Left ventricle myocardium inferior (tissue), 1 donor: ENCODE data around the gene TMEM106C. TPM values are rescaled to one million over a fixed set of nuclear protein-coding genes. Genes with fewer than 3 reads are reported as not detected.
A peak's percentile ranks its signal among the peaks of the same experiment; 100 is the strongest.

Source experiments
- DNase-seq: peaks from one replicate; pipeline ENCODE4 v3.0.0-alpha.2; 2020
- H3K27ac ChIP-seq: fragments of 200-600 bp; replicated peaks from 2 replicates; pipeline ENCODE4 v1.8.0; 2021
- H3K27me3 ChIP-seq: fragments of 200-600 bp; 2 replicates; pipeline ENCODE4 v1.8.0; 2021; ENCODE audit warnings: low read depth
- H3K36me3 ChIP-seq: fragments of 200-600 bp; 2 replicates; pipeline ENCODE4 v1.8.0; 2021
- H3K4me1 ChIP-seq: fragments of 200-600 bp; 2 replicates; pipeline ENCODE4 v1.8.0; 2021
- H3K4me3 ChIP-seq: fragments of 200-600 bp; 2 replicates; pipeline ENCODE4 v1.8.0; 2021; ENCODE audit warnings: mild to moderate bottlenecking, moderate library complexity
- H3K9me3 ChIP-seq: fragments of 200-600 bp; replicated peaks from 2 replicates; pipeline ENCODE4 v1.8.0; 2021
- CTCF ChIP-seq: fragments of 200-600 bp; IDR thresholded peaks from 2 replicates; pipeline ENCODE4 v1.8.0; 2021; ENCODE audit warnings: antibody characterized with exemption, mild to moderate bottlenecking, borderline replicate concordance
- intact Hi-C: fragments of 100-400 bp; cut with micrococcal nuclease; formaldehyde crosslinking; loops from one replicate; pipeline ENCODE4 v1.11.0; 2022
- total RNA-seq: library from RNA; stranded (reverse); fragmentation: NEBNext Ultra II Directional; extraction: Animal tissue kit (Norgen Biotek cat#: 25700); gene quantifications from one replicate; pipeline ENCODE4 v1.2.1, GENCODE V29; 2021
- donor health status: DM: no; HTN: yes; CAD: no; lungs with severe emphysema.

Gene TMEM106C
- total RNA-seq, 1 donor from 2014 or later = 48.1 TPM

DNA sequence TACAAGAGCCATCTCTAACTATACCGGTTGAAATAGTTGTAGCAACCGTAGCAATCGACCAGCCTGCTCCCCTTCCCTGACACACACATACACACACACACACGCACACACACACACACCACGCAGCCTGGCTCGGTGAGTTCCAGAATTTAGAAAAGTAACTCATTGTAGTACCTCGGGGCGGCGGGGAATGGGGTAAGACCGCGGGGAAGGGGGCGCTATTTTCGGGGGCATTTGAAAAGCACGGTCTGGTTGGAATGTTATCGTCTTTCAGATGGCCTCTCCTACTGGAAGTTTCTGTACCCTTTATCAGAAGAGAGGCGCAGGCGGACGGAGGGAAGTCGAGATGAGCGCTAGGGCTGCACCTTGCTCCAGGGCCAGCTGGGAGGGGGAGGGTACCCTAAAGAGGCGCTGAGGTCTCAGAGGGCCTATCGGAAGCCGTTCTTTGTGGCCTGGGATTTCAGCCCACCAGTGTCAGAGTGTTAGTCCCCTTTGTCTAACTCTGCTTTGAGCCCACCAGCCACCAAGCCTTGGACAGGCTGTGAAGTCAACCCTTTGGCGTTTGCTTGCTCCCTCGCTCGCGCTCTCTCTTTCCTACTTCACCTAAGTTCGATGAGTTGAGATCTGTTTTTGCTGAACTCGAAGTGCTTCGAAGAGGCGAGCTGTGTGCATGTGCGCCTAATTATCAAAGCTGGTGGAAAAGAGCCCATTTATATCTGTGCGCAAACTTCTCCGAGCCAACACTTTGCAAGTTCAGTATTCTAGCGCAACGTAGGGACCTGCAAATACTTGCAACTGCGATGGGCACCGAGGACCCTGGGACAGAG, 40.0 kb downstream of the TMEM106C start:
- TF ChIP-seq CTCF = no peak
- Histone ChIP-seq H3K4me1 (peaks cover 47% of the 10 kb centered on the region), H3K4me3 (peak overlapping the region; percentile 70), H3K9me3 (no peaks in the 10 kb centered on the region), H3K36me3 (no peaks in the 10 kb centered on the region), H3K27me3 (peaks cover 63% of the 10 kb centered on the region), H3K27ac (no peak overlapping the region)
- intact Hi-C loops = no loop called here
- DNase-seq = no peak

- Histone ChIP-seq H3K36me3 (no peaks in the 10 kb centered on the region), H3K4me3 (peak within 1 kb of the TSS; percentile 70), H3K27ac (no peak within 1 kb of the TSS), H3K27me3 (peaks cover 70% of the 10 kb centered on the region), H3K9me3 (no peaks in the 10 kb centered on the region), H3K4me1 (peaks cover 47% of the 10 kb centered on the region)
- no peak for TF ChIP-seq CTCF
- intact Hi-C loops = no loop called here
- DNase-seq = no peak
These were observed 40.9 kb downstream of the TMEM106C start, which contains the start of gene COL2A1 for GRCh38 chr12:48004053-48004941. Gene COL2A1, minus strand, starts transcription at chr12:48004476. Its CDS starts 155 bp downstream, at chr12:48004321.

- no peak for DNase-seq
- intact Hi-C loops = no loop called here
- Histone ChIP-seq H3K4me3 (peak overlapping the region; percentile 70), H3K27ac (no peak overlapping the region), H3K9me3 (no peaks in the 10 kb centered on the region), H3K4me1 (peaks cover 47% of the 10 kb centered on the region), H3K27me3 (peaks cover 78% of the 10 kb centered on the region), H3K36me3 (no peaks in the 10 kb centered on the region)
- TF ChIP-seq CTCF = no peak
These were observed 41.8 kb downstream of the TMEM106C start for GRCh38 chr12:48005001-48005749.

- no peak for DNase-seq
- H3K4me1 ChIP-seq = peaks cover 45% of the 10 kb centered on the region
These were observed 42.3 kb downstream of the TMEM106C start for GRCh38 chr12:48005750-48006021.

More at GRCh38 chr12:48005750-48006021, 42.3 kb downstream of the TMEM106C start:
- no peak for TF ChIP-seq CTCF
- Histone ChIP-seq H3K9me3 (no peaks in the 10 kb centered on the region), H3K27me3 (peaks cover 83% of the 10 kb centered on the region), H3K27ac (no peak overlapping the region), H3K4me3 (no peak overlapping the region), H3K36me3 (no peaks in the 10 kb centered on the region)
- intact Hi-C loops = no loop called here
